Endothelial cell of umbilical vein (primary cell): ENCODE data around the gene PDE1C. TPM values are rescaled to one million over a fixed set of nuclear protein-coding genes. Genes with fewer than 3 reads are reported as not detected.

Experiments
- BruUV-seq: library from RNA; stranded (reverse); fragments of 400-500 nt; replicated peaks from 2 replicates; lab custom pipeline; 2021; lab: Mats Ljungman, UMichigan
- CTCF ChIA-PET: fragments of 300-600, 350-600 bp; sonication (Branson Sonifier 250); formaldehyde crosslinking; loops from one replicate; lab custom pipeline; 2021; ENCODE audit warnings: antibody characterized with exemption, inconsistent platforms; lab: Charles Lee
- POLR2A ChIA-PET: fragments of 300-600, 350-600 bp; sonication (Branson Sonifier 250); formaldehyde crosslinking; loops from one replicate; lab custom pipeline; 2021; ENCODE audit warnings: antibody characterized with exemption, inconsistent platforms; lab: Charles Lee
- DNase-seq: peaks from one replicate; pipeline ENCODE4 v3.0.0-alpha.2; 2011; ENCODE audit warnings: low read depth, low spot score
- FAIRE-seq: peaks from 2 replicates; lab custom pipeline; 2011; peaks lifted over from hg19 to GRCh38; lab: Jason Lieb, UNC
- H2AFZ ChIP-seq: 2 replicates; pipeline ENCODE4 v1.6.0; 2012; ENCODE audit warnings: low read depth, low read length, control low read depth, inconsistent platforms
- H3K27ac ChIP-seq: 2 replicates; pipeline ENCODE4 v1.5.1; 2011; ENCODE audit warnings: low read depth, mild to moderate bottlenecking, control low read depth, low read length, moderate library complexity; ENCODE audit not compliant: insufficient read depth
- H3K27me3 ChIP-seq, 2 experiments: 2 replicates each; pipeline versions ENCODE4 v1.6.0 to v1.6.1; 2011; ENCODE audit warnings: low read length in 2 of 2, mixed read lengths in 1 of 2; ENCODE audit not compliant: control insufficient read depth in 2 of 2, insufficient read depth in 2 of 2
- H3K36me3 ChIP-seq, 2 experiments: 2 replicates in 1 of 2; 3 replicates in 1 of 2; pipeline ENCODE4 v1.5.1; 2011; ENCODE audit warnings: low read length in 2 of 2, mild to moderate bottlenecking in 1 of 2, moderate library complexity in 1 of 2; ENCODE audit not compliant: control insufficient read depth in 2 of 2, insufficient read depth in 2 of 2; ENCODE audit errors: extremely low read depth in 1 of 2
- H3K4me1 ChIP-seq: 3 replicates; pipeline ENCODE4 v1.5.1; 2011; ENCODE audit warnings: mild to moderate bottlenecking, low read length; ENCODE audit not compliant: control insufficient read depth, insufficient read depth; ENCODE audit errors: extremely low read depth
- H3K4me2 ChIP-seq: 2 replicates; pipeline ENCODE4 v1.6.1; 2011; ENCODE audit warnings: low read length, control low read depth, mixed read lengths; ENCODE audit not compliant: insufficient read depth
- H3K4me3 ChIP-seq, 3 experiments: fragments of 200-600 bp in 1 of 3; sonication (generic), shearing (Covaris generic) in 1 of 3; replicated peaks in 1 of 3; 2 replicates each; pipeline ENCODE4 v1.5.1; 2011 to 2016; ENCODE audit warnings: control low read depth in 3 of 3, low read length in 3 of 3, mild to moderate bottlenecking in 2 of 3, inconsistent platforms in 1 of 3, low read depth in 1 of 3, moderate library complexity in 1 of 3; ENCODE audit not compliant: insufficient read depth in 1 of 3
- H3K79me2 ChIP-seq: 2 replicates; pipeline ENCODE4 v1.6.0; 2012; ENCODE audit warnings: low read length, inconsistent platforms; ENCODE audit not compliant: control insufficient read depth, insufficient read depth
- H3K9ac ChIP-seq: replicated peaks from 2 replicates; pipeline ENCODE3; 2011; ENCODE audit warnings: low read length, control low read depth; ENCODE audit not compliant: insufficient read depth; ENCODE audit errors: extremely low read depth
- H3K9me1 ChIP-seq: replicated peaks from 3 replicates; pipeline ENCODE4 v1.6.0; 2011; ENCODE audit warnings: mild to moderate bottlenecking, low read length; ENCODE audit not compliant: control insufficient read depth, insufficient read depth; ENCODE audit errors: extremely low read depth
- H3K9me3 ChIP-seq: replicated peaks from 2 replicates; pipeline ENCODE4 v1.5.1; 2012; ENCODE audit warnings: low read length, inconsistent platforms; ENCODE audit not compliant: control insufficient read depth, insufficient read depth
- H4K20me1 ChIP-seq: replicated peaks from 2 replicates; pipeline ENCODE3; 2011; ENCODE audit warnings: mild to moderate bottlenecking, low read length; ENCODE audit not compliant: control insufficient read depth, insufficient read depth; ENCODE audit errors: extremely low read depth
- EZH2 ChIP-seq: IDR thresholded peaks from 2 replicates; pipeline ENCODE4 v1.6.1; 2012; ENCODE audit warnings: borderline replicate concordance, low read depth, mild to moderate bottlenecking, moderate library complexity, low read length, inconsistent platforms; ENCODE audit not compliant: severe bottlenecking
- FOS ChIP-seq: IDR thresholded peaks from 2 replicates; pipeline ENCODE4 v1.6.1; 2011; ENCODE audit warnings: mild to moderate bottlenecking, low read length, moderate library complexity, borderline replicate concordance; ENCODE audit not compliant: insufficient read depth
- GATA2 ChIP-seq: IDR thresholded peaks from 2 replicates; pipeline ENCODE4 v1.7.0; 2011; ENCODE audit warnings: low read depth, mild to moderate bottlenecking, moderate library complexity, mixed read lengths, low read length; ENCODE audit not compliant: insufficient read length, insufficient read depth
- JUN ChIP-seq: IDR thresholded peaks from 2 replicates; pipeline ENCODE4 v1.6.1; 2011; ENCODE audit warnings: borderline replicate concordance, low read depth; ENCODE audit not compliant: insufficient read length, insufficient read depth
- MYC ChIP-seq: IDR thresholded peaks from one replicate; pipeline ENCODE4 v1.6.1; 2011; ENCODE audit warnings: mild to moderate bottlenecking, low read depth, low read length
- POLR2A ChIP-seq: IDR thresholded peaks from 2 replicates; pipeline ENCODE4 v1.6.1; 2012; ENCODE audit warnings: low read depth, mild to moderate bottlenecking, control low read depth, low read length
- POLR2AphosphoS5 ChIP-seq: IDR thresholded peaks from 2 replicates; pipeline ENCODE4 v1.6.1; 2012; ENCODE audit warnings: low read depth, mild to moderate bottlenecking, control low read depth, low read length, moderate library complexity; ENCODE audit not compliant: insufficient read depth
- dilution Hi-C: fragments of 300-500 bp; cut with MboI; formaldehyde crosslinking; loops from one replicate; pipeline ENCODE4 v1.15.0; 2019; ENCODE audit warnings: low sequenced_read_pairs; ENCODE audit not compliant: extremely low pct_ligation_motif_present
- intact Hi-C: fragments of 100-400 bp; cut with micrococcal nuclease; formaldehyde crosslinking; loops from one replicate; pipeline ENCODE4 v1.10.0; 2022
- polyA plus RNA-seq, 4 experiments: library from polyadenylated mRNA; depleted of rRNA in 3 of 4; stranded (reverse) in 3 of 4; unstranded in 1 of 4; fragments of >200 nt; gene quantifications; 2 replicates each; pipeline versions ENCODE4 v1.2.1 to v1.2.3, GENCODE V29; 2011 to 2012; ENCODE audit warnings: missing spikeins in 1 of 4
- total RNA-seq: library from RNA; stranded (reverse); gene quantifications from 2 replicates; pipeline ENCODE4 v1.2.3, GENCODE V29; 2021
- TF ChIP-seq, protein P1 (sequence below): IDR thresholded peaks from 2 replicates; pipeline ENCODE4 v1.6.1; 2011; ENCODE audit not compliant: insufficient read depth, insufficient read length
- TF ChIP-seq, protein P2 (sequence below), 2 donors: IDR thresholded peaks; 1 replicate in 1 of 2; 2 replicates in 1 of 2; pipeline ENCODE4 v1.5.1; 2011; ENCODE audit warnings: low read length in 2 of 2, mild to moderate bottlenecking in 2 of 2, moderate library complexity in 2 of 2, control low read depth in 1 of 2, inconsistent platforms in 1 of 2, low read depth in 1 of 2; ENCODE audit not compliant: insufficient read depth in 1 of 2; ENCODE audit errors: extremely low read depth in 1 of 2

PDE1C gene
- total and polyA plus RNA-seq, 2 donors (not counting 3 experiments of a cell fraction or from before 2014, with no cell fraction given), result 0.90 to 3.1 TPM

DNA sequence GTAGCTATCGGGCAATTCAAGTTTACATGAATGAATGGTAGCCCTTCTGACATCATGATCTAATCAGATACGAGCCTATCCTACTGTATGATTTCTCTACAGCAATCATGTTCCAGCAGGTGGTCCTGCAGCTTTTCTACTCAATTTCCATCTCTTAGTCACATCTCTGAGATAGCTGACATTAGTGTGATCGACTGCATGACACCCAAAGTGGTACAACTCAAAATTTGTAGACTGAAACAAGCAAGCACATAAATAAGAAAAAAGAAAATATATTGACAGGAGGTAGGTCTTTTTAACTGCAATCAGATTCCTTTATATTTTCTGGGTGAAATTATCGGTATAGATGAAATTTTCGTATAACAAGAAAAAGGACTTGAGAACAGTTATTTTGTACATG lies 251.2 kb downstream of the PDE1C start:
- H3K4me1 ChIP-seq, result peaks cover 26% of the 10 kb centered on the region
- dilution Hi-C loops, result no loop called here
- DNase-seq, result no peak
- TF ChIP-seq JUN (no peak), POLR2A (no peak), GATA2 (no peak), EZH2 (no peak), MYC (no peak), POLR2AphosphoS5 (no peak), FOS (no peak)
- TF ChIP-seq, protein P1, sequence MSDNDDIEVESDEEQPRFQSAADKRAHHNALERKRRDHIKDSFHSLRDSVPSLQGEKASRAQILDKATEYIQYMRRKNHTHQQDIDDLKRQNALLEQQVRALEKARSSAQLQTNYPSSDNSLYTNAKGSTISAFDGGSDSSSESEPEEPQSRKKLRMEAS, result no peak
- H3K4me2 ChIP-seq, result no peak overlapping the region
- no peak overlapping the region for H3K27ac ChIP-seq
- no peaks in the 10 kb centered on the region for H3K9me1 ChIP-seq
- H3K36me3 ChIP-seq, result no peaks in the 10 kb centered on the region
- intact Hi-C loops, result loop anchor here (5.0 kb wide), 1 partner anchor 73 kb away; no protein-coding TSS in a partner anchor
- CTCF ChIA-PET, result interaction anchor here (1.6 kb wide), 1 partner anchor 252 kb away, joined by 3 read pairs; the partner anchor contains the start of gene PDE1C
- POLR2A ChIA-PET, result no interaction called here
- no peak overlapping the region for H3K4me3 ChIP-seq
- H4K20me1 ChIP-seq, result no peaks in the 10 kb centered on the region
- FAIRE-seq, result no peak
- H3K9ac ChIP-seq, result no peak overlapping the region
- no peak overlapping the region for H2AFZ ChIP-seq
- H3K9me3 ChIP-seq, result no peaks in the 10 kb centered on the region
- H3K79me2 ChIP-seq, result peaks cover 9% of the 10 kb centered on the region
- H3K27me3 ChIP-seq, result no peaks in the 10 kb centered on the region
- BruUV-seq, result no TSS peak

DNA sequence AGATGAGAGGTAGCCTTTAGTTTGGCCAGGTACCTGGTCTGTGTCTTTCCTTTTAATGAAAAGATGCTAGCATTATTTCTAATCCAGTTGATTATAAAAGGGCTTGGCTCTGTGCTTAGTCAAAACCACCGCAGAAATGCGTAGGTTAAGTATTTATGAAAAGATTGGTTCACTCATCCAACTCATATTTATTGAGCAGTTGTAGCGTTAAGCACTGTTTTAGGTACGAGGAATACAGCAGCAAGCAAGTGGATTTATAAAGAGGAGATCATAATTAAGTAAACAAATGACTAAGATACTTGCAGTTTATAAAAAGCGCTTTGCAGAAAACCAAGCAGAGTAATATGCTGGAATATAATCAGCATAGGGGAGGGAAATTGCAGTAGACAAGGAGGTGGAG lies 253.4 kb downstream of the PDE1C start:
- dilution Hi-C loops, result no loop called here
- Histone ChIP-seq H3K27me3 (no peaks in the 10 kb centered on the region), H3K4me3 (no peak overlapping the region), H3K27ac (no peak overlapping the region), H3K9me1 (no peaks in the 10 kb centered on the region), H3K36me3 (no peaks in the 10 kb centered on the region), H3K4me1 (peaks cover 26% of the 10 kb centered on the region), H3K79me2 (peaks cover 13% of the 10 kb centered on the region), H3K4me2 (no peak overlapping the region), H2AFZ (peak overlapping the region; percentile 33), H3K9ac (no peak overlapping the region), H3K9me3 (no peaks in the 10 kb centered on the region), H4K20me1 (no peaks in the 10 kb centered on the region)
- no TSS peak for BruUV-seq
- ChIA-PET CTCF (interaction anchor here (2.1 to 5.9 kb wide), 3 partner anchors 9 to 346 kb away, joined by 7 to 88 read pairs (median 21); no protein-coding TSS in a partner anchor), POLR2A (no interaction called here)
- intact Hi-C loops, result loop anchor here (5.0 kb wide), 1 partner anchor 75 kb away; no protein-coding TSS in a partner anchor
- FAIRE-seq (no peak), DNase-seq (no peak)
- TF ChIP-seq FOS, result no peak
- no peak for TF ChIP-seq JUN
- TF ChIP-seq MYC, result no peak
- TF ChIP-seq, protein P2, sequence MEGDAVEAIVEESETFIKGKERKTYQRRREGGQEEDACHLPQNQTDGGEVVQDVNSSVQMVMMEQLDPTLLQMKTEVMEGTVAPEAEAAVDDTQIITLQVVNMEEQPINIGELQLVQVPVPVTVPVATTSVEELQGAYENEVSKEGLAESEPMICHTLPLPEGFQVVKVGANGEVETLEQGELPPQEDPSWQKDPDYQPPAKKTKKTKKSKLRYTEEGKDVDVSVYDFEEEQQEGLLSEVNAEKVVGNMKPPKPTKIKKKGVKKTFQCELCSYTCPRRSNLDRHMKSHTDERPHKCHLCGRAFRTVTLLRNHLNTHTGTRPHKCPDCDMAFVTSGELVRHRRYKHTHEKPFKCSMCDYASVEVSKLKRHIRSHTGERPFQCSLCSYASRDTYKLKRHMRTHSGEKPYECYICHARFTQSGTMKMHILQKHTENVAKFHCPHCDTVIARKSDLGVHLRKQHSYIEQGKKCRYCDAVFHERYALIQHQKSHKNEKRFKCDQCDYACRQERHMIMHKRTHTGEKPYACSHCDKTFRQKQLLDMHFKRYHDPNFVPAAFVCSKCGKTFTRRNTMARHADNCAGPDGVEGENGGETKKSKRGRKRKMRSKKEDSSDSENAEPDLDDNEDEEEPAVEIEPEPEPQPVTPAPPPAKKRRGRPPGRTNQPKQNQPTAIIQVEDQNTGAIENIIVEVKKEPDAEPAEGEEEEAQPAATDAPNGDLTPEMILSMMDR (IDR thresholded peaks at IDR 0.05; ENCODE audit: extremely low read depth in 1 of 2, insufficient read depth in 1 of 2, low read depth in 1 of 2, low read length in 2 of 2), result no peak
- TF ChIP-seq POLR2A, result no peak
- no peak for TF ChIP-seq POLR2AphosphoS5
- TF ChIP-seq EZH2, result no peak
- no peak for TF ChIP-seq GATA2
- TF ChIP-seq, protein P1, result no peak
